NCI-H82 treated with DMSO at 0.1 percent for 48 hours (cell line): ENCODE data around the gene CLRN1.
"Not testable (repeated sequence)": the region's sequence is repeated elsewhere in the genome, so short reads cannot be mapped to it uniquely, and the experiment has no call there.

Experiments
- DNase-seq: peaks from one replicate; lab custom pipeline; 2025; ENCODE audit not compliant: unreplicated experiment; lab: John Stamatoyannopoulos, UW

CLRN1 gene, protein sequence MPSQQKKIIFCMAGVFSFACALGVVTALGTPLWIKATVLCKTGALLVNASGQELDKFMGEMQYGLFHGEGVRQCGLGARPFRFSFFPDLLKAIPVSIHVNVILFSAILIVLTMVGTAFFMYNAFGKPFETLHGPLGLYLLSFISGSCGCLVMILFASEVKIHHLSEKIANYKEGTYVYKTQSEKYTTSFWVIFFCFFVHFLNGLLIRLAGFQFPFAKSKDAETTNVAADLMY

DNA sequence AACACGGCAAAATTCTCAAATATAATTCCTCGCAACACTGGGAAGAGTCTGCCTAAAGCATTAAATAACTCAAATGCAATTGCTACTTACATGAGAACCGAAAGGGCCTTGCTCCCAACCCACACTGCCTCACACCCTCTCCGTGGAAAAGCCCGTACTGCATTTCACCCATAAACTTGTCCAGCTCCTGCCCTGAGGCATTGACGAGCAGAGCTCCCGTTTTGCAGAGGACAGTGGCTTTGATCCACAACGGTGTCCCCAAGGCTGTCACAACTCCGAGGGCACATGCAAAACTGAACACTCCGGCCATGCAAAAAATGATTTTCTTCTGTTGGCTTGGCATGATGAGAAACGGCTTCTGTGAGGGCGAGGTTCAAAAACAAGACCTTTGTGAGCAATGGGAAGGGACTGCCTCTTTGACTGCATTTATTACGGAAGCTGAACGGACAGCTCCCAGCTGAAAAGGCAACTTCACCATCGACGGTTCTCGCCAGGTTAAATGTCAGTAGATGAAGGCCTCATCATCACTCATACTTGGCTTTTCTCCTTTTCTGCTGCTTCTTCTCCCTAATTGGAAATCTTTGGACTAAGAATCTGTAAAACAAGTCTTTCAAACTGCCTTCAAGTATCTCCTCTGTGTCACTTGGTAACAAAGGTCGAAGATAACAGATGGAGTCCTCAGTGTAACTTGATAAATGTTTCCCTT is at the start of gene CLRN1:
Gene CLRN1 (minus strand): TSS at position 362 of the 706 bp plus-strand sequence. CDS start 19 bp downstream, at position 343.
- no peak for DNase-seq

DNA sequence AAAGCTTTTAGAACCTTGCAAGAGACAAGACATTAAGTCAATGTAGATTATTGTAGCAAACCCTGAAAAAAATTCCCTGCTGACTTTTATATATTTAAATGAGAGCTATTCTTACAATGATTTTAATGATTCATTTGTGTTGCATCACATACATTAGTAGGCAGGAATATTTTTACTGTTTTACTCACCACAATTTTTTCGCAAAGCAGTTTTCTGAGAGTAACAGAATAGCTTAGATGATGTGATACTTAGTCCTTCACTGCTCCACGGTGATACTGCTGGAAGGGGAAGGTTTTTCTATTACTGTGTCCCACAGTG is 43.9 kb upstream of the CLRN1 start:
- DNase-seq: no peak

DNA sequence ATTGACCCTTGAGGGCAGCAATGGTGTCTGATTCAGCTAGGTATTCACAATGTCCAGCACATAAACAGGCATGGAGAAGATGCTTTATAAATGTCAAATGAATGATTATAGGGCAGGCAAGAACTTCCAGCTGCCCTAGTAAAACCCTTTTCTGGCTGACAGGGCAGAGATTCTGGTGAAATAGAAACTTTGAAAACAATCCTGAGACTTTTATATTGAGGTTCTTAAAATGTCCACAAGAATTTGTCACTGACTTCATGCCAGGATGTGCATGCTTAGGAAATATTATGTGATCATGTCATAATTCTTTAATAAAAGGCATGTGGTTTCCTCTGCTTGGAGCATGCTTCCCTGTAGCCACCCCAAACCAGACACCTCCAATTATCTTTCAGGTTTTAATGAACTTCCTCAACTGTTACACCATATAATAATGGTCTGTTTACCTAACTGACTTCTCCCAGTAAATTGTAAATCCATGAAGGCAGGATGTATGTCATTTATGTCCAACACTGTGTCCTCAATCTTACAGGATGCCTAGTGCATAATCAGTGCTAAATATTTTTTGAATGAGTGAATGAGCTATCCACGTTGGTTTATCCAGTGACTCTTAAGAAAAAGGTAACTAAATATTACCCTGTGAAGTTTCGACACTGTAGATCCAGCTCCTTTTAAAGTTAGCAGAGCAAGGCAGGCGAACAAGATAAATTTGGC is 43.4 kb upstream of the CLRN1 start:
- no peak for DNase-seq

DNA sequence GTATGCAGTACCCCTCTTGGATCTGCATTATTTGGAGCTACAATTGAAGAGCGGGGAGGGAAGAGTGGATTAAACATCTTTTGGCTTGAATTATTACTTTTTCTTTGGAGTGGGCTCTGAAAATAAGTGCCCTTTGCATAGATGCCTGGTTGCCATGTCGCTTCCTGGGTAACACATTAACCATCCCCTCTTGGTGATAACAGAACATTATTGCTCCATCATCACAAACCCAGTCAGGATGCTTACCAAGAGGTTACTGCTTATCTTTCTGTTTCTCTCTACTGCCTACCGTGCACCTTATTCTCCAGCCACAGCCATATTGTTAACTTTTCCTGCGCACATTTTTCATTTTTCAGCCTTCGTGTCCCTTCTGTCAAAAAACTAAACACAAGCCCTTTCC is 42.7 kb upstream of the CLRN1 start:
- no peak for DNase-seq

DNA sequence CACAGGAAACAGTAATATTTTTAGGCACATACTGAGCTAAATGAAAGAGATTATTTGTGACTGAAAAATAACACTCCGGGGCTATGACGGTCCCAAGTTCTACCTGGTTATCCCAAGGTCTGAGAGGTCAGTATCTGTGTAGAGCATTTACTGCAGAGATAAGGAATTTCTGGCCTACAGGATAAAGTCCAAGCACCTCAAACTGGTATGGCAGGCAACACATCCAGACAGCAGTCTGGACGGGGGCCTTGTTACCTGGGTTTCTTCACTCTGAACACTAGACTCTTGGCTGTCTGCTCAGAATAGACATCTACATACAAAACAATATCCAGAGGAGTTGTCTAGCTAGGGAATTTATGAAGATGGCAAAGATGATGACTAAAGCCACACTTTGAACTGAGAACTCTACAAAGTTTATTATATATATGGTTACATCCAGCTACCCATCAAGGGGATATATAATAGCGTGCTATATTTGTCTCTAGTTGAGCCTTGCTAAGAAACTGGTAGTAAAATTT is 42.0 kb upstream of the CLRN1 start:
- no peak for DNase-seq

DNA sequence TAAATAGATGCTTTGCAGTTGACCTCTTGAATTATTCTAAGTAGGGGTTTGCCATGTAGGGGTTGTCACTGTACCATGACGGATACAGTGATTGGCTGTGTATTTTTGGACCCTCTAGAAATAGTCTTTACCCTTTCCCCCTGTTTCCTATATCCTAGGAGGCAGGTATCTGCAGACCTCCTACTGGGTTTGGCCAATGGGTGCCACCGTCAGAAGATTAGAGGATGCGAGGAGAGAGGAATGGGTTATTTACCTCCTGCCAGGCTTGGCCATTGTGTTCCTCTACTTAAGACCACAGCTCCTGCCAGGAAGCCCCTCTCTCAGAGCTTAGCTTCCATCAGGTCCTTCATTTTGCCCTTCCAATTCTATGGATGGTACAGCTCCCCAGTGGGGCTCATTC is 40.2 kb upstream of the CLRN1 start:
- DNase-seq: no peak

DNA sequence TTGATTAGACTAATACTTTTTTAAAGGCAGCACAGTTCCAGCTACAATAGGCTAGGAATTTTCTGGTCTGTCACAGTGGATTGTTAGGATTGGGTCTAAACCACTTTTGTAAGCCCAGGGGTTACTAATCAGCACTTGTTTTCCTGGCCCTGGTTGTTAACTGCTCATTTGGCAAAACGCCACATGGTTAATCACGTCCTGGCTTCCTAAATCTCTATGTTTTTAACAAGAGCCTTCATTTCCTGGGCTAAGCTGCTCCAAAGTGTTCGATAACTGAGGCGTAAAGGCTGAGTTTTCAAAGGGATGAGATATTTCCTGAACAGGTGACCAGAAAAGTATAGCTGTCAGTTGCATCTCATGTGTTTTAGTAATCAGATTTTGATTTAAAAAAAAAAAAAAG is 38.9 kb upstream of the CLRN1 start:
- DNase-seq: peak; percentile 23

DNA sequence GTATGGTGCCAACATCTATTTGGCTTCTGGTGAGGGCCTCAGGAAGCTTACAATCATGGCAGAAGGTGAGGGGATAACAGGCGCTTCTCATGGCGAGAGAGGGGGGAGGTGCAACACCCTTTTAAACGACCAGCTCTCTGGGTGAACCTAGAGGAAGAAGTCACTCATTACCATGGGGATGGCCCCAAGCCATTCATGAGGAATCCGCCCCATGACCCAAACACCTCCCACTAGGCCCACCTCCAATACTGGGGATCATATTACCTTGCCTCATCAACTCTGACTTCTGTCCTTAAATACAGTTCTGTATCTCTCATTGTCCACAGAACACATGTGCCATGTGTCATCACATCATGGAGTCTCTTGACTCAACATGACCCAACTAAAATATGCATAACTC is 37.5 kb upstream of the CLRN1 start:
- no peak for DNase-seq

DNA sequence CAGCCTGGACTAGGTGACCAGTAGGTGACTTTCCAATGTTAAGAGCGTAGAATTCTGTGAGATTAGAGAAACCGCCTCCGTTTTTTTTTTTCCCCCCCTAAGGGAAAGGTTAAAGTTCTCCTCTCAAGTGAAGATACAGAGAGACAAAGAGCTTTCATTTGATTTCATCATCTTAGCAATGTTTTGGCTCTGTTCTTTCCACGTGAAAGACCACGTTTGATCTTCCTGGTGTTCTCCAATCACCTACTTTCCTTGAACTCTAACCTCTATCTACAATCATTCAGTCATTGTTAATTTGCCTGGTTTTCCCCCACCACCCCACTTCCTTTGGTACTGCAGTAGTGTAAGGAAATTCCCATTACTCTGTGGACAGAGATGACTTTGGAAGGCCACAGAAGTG is 36.9 kb upstream of the CLRN1 start:
- DNase-seq: no peak

DNA sequence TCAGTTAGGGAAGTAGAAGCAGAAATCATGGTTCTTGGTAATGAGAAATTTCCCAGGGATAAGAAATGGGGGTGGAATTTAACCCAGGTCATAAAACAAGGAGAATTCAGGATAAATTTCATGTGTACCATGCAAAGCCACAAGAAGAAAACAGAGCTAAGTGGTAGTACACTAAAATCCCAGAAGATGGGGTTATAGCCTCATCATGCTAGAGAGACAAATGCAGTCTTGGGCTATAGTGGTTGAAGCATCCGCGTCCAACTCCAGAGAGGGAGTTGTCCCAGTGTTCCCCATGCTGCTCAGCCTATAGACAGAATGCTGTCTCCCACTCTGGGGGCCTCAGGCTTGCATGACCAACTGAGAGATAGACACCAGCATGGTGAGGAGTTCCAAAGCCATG is 36.2 kb upstream of the CLRN1 start:
- DNase-seq: no peak

DNA sequence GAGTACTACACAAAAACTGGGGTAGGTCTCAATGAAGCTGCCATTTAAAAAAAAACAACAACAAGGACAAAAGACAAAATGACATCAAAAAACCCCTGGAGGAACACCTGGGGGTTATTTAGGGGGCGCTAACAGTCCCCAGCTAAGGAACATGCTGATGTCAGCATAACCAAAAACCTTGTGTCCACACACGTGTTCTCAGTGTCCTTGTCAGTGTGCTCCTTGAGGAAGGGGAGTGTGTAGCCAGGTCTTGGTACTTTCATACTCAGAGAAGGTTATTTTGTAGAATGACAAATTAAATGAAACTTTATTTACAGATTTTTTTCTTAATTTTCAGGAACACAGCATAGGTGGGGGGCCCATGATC is 31.2 kb upstream of the CLRN1 start:
- DNase-seq: no peak

DNA sequence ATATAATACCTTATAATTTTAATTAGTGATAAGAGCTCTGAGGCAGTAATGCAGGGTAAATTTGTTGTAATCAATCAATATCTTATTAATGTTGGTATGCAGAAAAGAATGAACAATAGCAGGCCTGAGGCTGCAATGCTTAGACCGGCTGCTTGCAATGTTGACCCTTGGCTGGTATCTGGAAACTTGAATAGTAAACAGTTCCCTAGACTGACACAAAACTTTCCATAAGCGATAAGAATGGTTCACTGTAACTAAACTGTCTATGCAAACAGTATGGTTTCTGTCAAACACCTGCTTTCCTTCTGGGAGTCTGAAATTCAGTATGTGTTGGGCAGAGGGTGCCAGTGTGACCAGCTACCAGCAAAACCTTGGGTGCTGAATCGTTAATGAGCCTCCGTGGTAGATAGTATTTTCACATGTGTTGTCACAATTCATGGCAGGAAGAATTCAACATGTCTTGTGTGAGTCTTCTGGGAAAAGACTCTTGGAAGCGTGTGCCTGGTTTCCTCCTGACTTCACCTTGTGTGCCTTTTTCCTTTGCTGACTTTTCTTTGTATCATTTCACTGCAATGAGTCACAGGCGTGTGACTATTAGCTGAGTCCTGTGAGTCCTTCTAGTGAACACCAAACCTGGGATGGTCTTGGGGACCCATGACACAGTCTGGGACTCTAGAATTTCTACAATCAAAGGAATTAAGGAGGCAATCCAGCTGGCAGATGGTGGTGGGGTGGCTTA is 30.7 kb upstream of the CLRN1 start:
- DNase-seq: no peak

DNA sequence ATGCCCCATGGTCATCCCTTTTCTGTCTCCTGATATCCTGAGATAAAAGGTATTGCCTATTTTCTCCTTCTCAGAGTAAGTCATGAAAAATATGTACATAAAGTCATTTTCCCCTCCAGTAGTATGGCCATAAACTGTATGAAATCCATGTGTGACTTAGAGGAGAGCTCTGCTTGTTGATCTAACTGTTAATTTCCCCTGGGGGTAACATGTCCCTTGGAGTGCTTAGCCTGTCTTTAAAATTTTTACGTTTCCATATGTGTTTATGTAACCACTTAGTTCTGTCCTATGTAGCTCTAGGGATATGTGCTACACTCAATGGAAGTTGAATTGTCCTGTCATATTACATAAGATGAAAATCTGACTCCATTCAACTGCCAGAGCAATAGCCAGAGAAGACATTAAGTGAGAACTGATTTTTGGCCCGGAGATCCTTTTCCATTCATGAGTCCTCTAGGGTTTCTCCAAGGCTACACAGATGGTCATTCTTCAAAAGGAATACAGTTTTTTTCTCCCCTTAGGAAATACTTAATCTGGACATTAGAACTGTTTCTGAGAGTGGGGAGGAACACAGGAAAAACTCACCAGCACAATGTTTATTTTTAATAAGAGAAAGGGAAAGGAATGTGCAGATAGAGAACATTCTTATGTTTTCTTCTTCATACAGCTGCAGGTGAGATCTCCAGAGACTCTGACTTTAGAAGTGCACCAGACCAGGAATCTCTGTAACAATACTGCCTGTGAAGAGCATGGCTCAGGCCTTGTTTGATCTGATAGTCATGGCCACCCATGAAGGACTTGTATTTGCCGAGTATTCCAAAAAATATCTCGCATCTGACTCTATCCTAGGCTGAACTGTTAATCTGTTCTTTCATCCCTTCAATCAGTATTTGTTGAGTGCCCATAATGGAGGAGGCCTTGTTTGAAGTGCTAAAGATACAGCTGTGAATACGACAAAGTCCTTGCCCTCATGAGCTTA is 29.8 kb upstream of the CLRN1 start:
- DNase-seq: no peak

DNA sequence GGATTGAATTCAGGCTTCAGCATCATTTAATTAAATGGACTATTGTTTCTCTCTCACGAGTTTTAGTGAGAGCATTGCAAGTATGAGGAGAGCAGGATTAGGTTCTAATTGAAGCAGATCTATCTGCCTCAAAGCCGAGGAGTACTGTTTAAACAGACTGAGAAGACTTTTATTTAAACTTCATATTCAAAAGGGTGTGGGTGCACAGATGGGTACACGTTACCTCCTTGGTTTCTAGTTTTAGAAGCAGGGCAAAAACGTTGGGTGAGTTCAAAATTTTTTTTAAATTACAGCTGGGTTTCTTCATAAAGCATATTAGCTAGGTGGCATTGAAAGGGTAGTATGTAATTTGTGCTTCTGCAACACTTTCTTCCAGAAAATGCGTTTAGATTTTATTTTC is 26.5 kb upstream of the CLRN1 start:
- DNase-seq: no peak

DNA sequence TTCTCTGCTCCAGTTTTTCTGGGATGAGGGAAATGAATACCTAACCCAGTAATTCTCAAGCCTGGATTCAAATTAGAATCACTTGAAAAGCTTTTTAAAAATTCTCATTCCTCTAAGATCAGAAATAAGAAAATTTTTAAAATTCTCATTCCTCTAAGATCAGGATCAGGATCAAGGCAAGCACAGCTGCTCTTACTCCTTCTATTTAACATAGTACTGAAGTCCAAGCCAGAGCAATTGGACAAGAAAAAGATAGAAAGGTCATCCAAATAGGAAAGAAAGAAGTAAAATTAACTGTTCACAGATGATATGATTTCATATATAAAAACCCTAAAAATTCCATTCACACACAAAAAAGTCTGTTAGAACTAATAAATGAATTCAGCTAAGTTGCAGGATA is 24.2 kb upstream of the CLRN1 start:
- DNase-seq: no peak

DNA sequence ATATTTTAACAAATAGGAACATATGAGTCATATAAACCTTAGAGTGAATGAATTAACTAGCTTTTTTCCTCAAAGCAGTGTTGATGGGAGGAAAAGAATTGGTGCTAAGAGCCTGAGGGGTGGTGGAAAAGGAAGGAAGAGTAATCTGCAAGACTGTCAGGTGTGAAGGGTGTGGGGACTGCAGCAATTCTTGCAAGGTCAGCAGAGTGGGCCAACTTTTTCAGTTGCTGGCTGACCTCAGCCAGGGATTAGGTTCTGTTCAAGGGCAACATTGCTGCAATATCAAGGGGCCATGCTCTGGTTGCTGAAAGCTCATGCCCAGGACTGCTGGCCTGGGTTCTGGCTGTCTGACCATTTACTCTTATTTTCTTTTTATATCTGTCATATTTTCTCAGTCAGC is 23.0 kb upstream of the CLRN1 start:
- no peak for DNase-seq

DNA sequence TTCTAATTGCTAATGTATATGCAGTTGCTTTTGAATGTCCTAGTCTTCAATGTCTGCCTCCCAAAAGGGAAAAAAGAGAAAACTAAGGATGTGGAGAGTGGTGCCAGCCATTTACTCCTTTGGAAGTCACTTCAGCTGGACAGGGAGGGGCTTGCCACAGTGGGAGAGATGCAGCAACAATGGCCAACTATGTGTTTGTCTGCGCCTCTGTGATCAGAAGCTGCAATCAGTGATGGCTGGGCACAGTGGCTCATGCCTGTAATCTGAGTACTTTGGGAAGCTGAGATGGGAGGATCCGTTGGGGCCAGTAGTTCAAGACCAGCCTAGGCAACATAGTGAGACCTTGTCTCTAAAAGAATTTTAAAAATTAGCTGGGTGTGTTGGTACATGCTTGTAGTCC is 16.7 kb upstream of the CLRN1 start:
- no peak for DNase-seq

DNA sequence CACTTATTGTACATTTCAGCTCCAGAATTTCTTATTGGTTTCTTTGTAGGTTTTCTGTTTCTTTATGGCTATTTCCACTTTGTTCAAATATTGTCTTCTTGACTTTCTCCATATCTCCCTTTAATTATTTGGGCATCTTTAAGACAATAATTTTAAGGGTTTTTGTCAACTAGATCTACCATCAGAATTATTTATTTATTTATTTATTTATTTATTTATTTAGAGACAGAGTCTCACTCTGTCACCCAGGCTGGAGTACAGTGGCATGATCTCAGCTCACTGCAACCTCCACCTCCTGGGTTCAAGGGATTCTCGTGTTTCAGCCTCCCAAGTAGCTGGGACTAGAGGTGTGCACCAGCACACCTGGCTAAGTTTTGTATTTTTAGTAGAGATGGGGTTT is 15.9 kb upstream of the CLRN1 start:
- DNase-seq: not testable (repeated sequence)

DNA sequence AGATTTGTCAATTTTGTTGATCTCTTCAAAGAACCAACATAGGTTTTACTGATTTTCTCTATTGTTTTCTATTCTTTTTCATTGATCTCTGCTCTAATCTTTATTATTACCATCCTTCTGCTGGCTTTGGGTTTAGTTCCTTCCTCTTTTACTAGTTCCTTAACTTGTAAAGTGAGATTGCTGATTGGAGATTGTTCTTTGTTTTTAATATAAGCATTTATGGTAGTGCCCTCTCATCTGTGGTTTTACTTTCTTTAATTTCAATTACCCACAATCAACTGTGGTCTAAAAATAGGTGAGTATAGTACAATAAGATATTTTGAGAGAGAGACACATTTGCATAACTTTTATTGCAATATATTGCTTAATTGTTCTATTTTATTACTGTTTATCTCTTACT is 13.2 kb upstream of the CLRN1 start:
- no peak for DNase-seq

DNA sequence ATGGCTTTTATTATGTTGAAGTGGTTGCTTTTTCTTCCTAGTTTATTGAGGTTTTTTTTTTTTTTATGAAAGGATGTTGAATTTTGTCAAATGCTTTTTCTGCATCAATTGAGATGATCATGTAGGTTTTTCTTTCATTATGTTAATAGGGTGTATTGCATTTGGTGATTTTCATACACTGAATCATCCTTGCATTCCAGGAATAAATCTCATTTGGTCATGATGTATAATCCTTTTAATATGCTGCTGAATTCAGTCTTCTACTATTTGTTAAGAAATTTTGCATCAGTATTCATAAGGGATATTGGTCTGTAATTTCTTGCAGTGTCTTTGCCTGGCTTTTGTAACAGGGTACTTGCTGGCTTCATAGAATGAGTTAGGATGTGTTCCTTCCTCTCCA is 11.5 kb upstream of the CLRN1 start:
- no peak for DNase-seq
